Measurements from ENCODE around the gene CRIP2. TPM values are rescaled to one million over a fixed set of nuclear protein-coding genes. Genes with fewer than 3 reads are reported as not detected.

CRIP2 gene
- polyA plus RNA-seq, 1 donor (not counting 4 experiments of a cell fraction or from before 2014, with no cell fraction given), result 4.8 TPM

- H3K4me3 ChIP-seq (ENCODE audit: control insufficient read depth in 2 of 3, extremely low read depth in 1 of 3, insufficient read depth in 2 of 3, low read depth in 1 of 3, low read length in 3 of 3), result peak within 1 kb of the TSS in 1 of 3 experiments; percentile 7
- H3K36me3 ChIP-seq (ENCODE audit: control insufficient read depth in 2 of 2, extremely low read depth in 1 of 2, insufficient read depth in 2 of 2, low read length in 2 of 2), result no peaks in the 10 kb centered on the region
- H3K4me1 ChIP-seq (ENCODE audit: control insufficient read depth, extremely low read depth, insufficient read depth, low read length), result peaks cover 33% of the 10 kb centered on the region
- no peak within 1 kb of the TSS for H3K27ac ChIP-seq (ENCODE audit: control insufficient read depth, insufficient read depth, low read length)
- H3K9me3 ChIP-seq (ENCODE audit: control insufficient read depth, low read depth, low read length), result no peaks in the 10 kb centered on the region
- H3K79me2 ChIP-seq (ENCODE audit: control insufficient read depth, insufficient read depth, low read length), result no peaks in the 10 kb centered on the region
- no peaks in the 10 kb centered on the region for H3K9me1 ChIP-seq (ENCODE audit: control insufficient read depth, extremely low read depth, insufficient read depth, low read length)
- H3K27me3 ChIP-seq (ENCODE audit: control insufficient read depth, extremely low read depth, insufficient read depth, low read length), result peaks cover 35% of the 10 kb centered on the region
- FAIRE-seq, result no peak
- H3K9ac ChIP-seq (ENCODE audit: control insufficient read depth, extremely low read depth, insufficient read depth, low read length), result no peak within 1 kb of the TSS
- TF ChIP-seq, protein P1, sequence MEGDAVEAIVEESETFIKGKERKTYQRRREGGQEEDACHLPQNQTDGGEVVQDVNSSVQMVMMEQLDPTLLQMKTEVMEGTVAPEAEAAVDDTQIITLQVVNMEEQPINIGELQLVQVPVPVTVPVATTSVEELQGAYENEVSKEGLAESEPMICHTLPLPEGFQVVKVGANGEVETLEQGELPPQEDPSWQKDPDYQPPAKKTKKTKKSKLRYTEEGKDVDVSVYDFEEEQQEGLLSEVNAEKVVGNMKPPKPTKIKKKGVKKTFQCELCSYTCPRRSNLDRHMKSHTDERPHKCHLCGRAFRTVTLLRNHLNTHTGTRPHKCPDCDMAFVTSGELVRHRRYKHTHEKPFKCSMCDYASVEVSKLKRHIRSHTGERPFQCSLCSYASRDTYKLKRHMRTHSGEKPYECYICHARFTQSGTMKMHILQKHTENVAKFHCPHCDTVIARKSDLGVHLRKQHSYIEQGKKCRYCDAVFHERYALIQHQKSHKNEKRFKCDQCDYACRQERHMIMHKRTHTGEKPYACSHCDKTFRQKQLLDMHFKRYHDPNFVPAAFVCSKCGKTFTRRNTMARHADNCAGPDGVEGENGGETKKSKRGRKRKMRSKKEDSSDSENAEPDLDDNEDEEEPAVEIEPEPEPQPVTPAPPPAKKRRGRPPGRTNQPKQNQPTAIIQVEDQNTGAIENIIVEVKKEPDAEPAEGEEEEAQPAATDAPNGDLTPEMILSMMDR (optimal IDR thresholded peaks at IDR 0.05 in 1 of 3, IDR thresholded peaks at IDR 0.05 in 1 of 3, conservative IDR thresholded peaks at IDR 0.05 in 1 of 3; ENCODE audit: extremely low read depth in 1 of 3, insufficient read depth in 2 of 3, low read length in 3 of 3), result no peak
- TF ChIP-seq EZH2 (IDR thresholded peaks at IDR 0.05; ENCODE audit: low read length), result peak; percentile 82
- no peak for DNase-seq (ENCODE audit: low read depth, low spot score)
- dilution Hi-C loops (cut with MboI; ENCODE audit: extremely low pct_ligation_motif_present, low sequenced_read_pairs), result no loop called here
- no peaks in the 10 kb centered on the region for H4K20me1 ChIP-seq (ENCODE audit: control insufficient read depth, extremely low read depth, insufficient read depth, low read length)
- no peak within 1 kb of the TSS for H2AFZ ChIP-seq (ENCODE audit: control insufficient read depth, low read length)
- peak within 1 kb of the TSS; percentile 48 for H3K4me2 ChIP-seq (ENCODE audit: control insufficient read depth, extremely low read depth, insufficient read depth, low read depth, low read length)
Observed at GRCh38 chr14:105486163-105486973, 11.7 kb downstream of the CRIP2 start, which contains the start of gene CRIP1. Gene CRIP1, plus strand, starts transcription at chr14:105486886. Its CDS starts 374 bp downstream, at chr14:105487260.

GRCh38 chr14:105486974-105487448 lies 12.4 kb downstream of the CRIP2 start:
- dilution Hi-C loops (cut with MboI; ENCODE audit: extremely low pct_ligation_motif_present, low sequenced_read_pairs), result no loop called here
- H3K4me3 ChIP-seq (ENCODE audit: control insufficient read depth in 2 of 3, extremely low read depth in 1 of 3, insufficient read depth in 2 of 3, low read depth in 1 of 3, low read length in 3 of 3), result peak overlapping the region in 1 of 3 experiments; percentile 7
- no peak overlapping the region for H2AFZ ChIP-seq (ENCODE audit: control insufficient read depth, low read length)
- peaks cover 35% of the 10 kb centered on the region for H3K27me3 ChIP-seq (ENCODE audit: control insufficient read depth, extremely low read depth, insufficient read depth, low read length)
- TF ChIP-seq, protein P1 (optimal IDR thresholded peaks at IDR 0.05 in 1 of 3, IDR thresholded peaks at IDR 0.05 in 1 of 3, conservative IDR thresholded peaks at IDR 0.05 in 1 of 3; ENCODE audit: extremely low read depth in 1 of 3, insufficient read depth in 2 of 3, low read length in 3 of 3), result no peak
- TF ChIP-seq EZH2 (IDR thresholded peaks at IDR 0.05; ENCODE audit: low read length), result peak; percentile 5
- H3K27ac ChIP-seq (ENCODE audit: control insufficient read depth, insufficient read depth, low read length), result no peak overlapping the region
- no peaks in the 10 kb centered on the region for H3K36me3 ChIP-seq (ENCODE audit: control insufficient read depth in 2 of 2, extremely low read depth in 1 of 2, insufficient read depth in 2 of 2, low read length in 2 of 2)
- peaks cover 31% of the 10 kb centered on the region for H3K4me1 ChIP-seq (ENCODE audit: control insufficient read depth, extremely low read depth, insufficient read depth, low read length)
- no peaks in the 10 kb centered on the region for H3K9me1 ChIP-seq (ENCODE audit: control insufficient read depth, extremely low read depth, insufficient read depth, low read length)
- FAIRE-seq, result no peak
- no peak for DNase-seq (ENCODE audit: low read depth, low spot score)
- H3K9ac ChIP-seq (ENCODE audit: control insufficient read depth, extremely low read depth, insufficient read depth, low read length), result no peak overlapping the region
- H4K20me1 ChIP-seq (ENCODE audit: control insufficient read depth, extremely low read depth, insufficient read depth, low read length), result peaks cover 3% of the 10 kb centered on the region
- no peaks in the 10 kb centered on the region for H3K79me2 ChIP-seq (ENCODE audit: control insufficient read depth, insufficient read depth, low read length)
- H3K9me3 ChIP-seq (ENCODE audit: control insufficient read depth, low read depth, low read length), result no peaks in the 10 kb centered on the region
- peak overlapping the region; percentile 48 for H3K4me2 ChIP-seq (ENCODE audit: control insufficient read depth, extremely low read depth, insufficient read depth, low read depth, low read length)

Measured in keratinocyte (primary cell).